C4-2B (cell line): ENCODE data around the gene ZNF614.

Experiments
- CTCF ChIP-seq: fragments of 450-650 bp; conservative IDR thresholded peaks from 2 replicates; pipeline ENCODE4 v1.5.1; 2017; ENCODE audit warnings: mild to moderate bottlenecking
- ZFX ChIP-seq: fragments of 450-650 bp; IDR thresholded peaks from 2 replicates; pipeline ENCODE4 v1.6.1; 2017

GRCh38 chr19:52069653-52070052 is 41.5 kb upstream of the ZNF614 start:
- TF ChIP-seq CTCF, result no peak
- no peak for TF ChIP-seq ZFX
